ENCODE results near the gene OR2H2.

- no peak for TF ChIP-seq CTCF (IDR thresholded peaks at IDR 0.05; ENCODE audit: low read length)
- TF ChIP-seq EZH2 (optimal IDR thresholded peaks at IDR 0.05; ENCODE audit: low read depth, low read length): no peak
Measured at GRCh38 chr6:29563435-29563965, 21.4 kb upstream of the OR2H2 start.

Measured in MM.1S (cell line).